B cell (primary cell): ENCODE results near the gene AOPEP. TPM values are rescaled to one million over a fixed set of nuclear protein-coding genes. Genes with fewer than 3 reads are reported as not detected.

ENCODE experiments used
- ATAC-seq: fragments of 200-7000 bp; cut with Tn5 transposase; one replicate; pipeline ENCODE4 v1.10.0; 2021; ENCODE audit warnings: low read depth, mild to moderate bottlenecking, moderate number of reproducible peaks, moderate library complexity
- CTCF ChIA-PET: fragments of 350-600 bp; sonication (Branson Sonifier 250); formaldehyde crosslinking; loops from one replicate; lab custom pipeline; 2021; ENCODE audit warnings: antibody characterized with exemption, inconsistent platforms; lab: Charles Lee
- POLR2A ChIA-PET: fragments of 350-600 bp; sonication (Branson Sonifier 250); formaldehyde crosslinking; loops from one replicate; lab custom pipeline; 2021; ENCODE audit warnings: antibody characterized with exemption; lab: Charles Lee
- DNase-seq: peaks from one replicate; pipeline ENCODE4 v3.0.0; 2013
- H2AFZ ChIP-seq: 2 replicates; pipeline ENCODE4 v1.6.1; 2012; ENCODE audit warnings: mild to moderate bottlenecking, low read depth, low read length; ENCODE audit not compliant: insufficient read depth, poor library complexity, severe bottlenecking
- H3K27ac ChIP-seq, 2 donors: 1 replicate in 1 of 2; 2 replicates in 1 of 2; pipeline ENCODE4 v1.5.1; 2012 to 2013; ENCODE audit warnings: low read length in 2 of 2, mild to moderate bottlenecking in 2 of 2, moderate library complexity in 1 of 2
- H3K27me3 ChIP-seq, 4 experiments: fragments of 200-600 bp in 1 of 4; sonication (generic) in 1 of 4; replicated peaks in 1 of 4; 1 replicate in 2 of 4; 2 replicates in 2 of 4; pipeline versions ENCODE4 v1.6.1 to v1.7.0; 2013 to 2016; ENCODE audit warnings: low read length in 3 of 4, mild to moderate bottlenecking in 2 of 4, mixed read lengths in 1 of 4, moderate library complexity in 1 of 4; ENCODE audit not compliant: insufficient read depth in 4 of 4, control insufficient read depth in 3 of 4; ENCODE audit errors: control extremely low read depth in 1 of 4
- H3K36me3 ChIP-seq, 2 experiments: replicated peaks in 1 of 2; 1 replicate in 1 of 2; 2 replicates in 1 of 2; pipeline versions ENCODE4 v1.6.1 to v1.7.1; 2013; ENCODE audit warnings: low read length in 1 of 2; ENCODE audit not compliant: insufficient read depth in 2 of 2, control insufficient read depth in 1 of 2; ENCODE audit errors: control extremely low read depth in 1 of 2, extremely low read depth in 1 of 2
- H3K4me1 ChIP-seq, 2 donors: fragments of 200-600 bp in 1 of 2; sonication (generic) in 1 of 2; 1 replicate in 1 of 2; 2 replicates in 1 of 2; pipeline versions ENCODE4 v1.5.1 to v1.6.1; 2013 to 2017; ENCODE audit warnings: low read length in 2 of 2; ENCODE audit not compliant: control insufficient read depth in 2 of 2, insufficient read depth in 2 of 2
- H3K4me2 ChIP-seq: replicated peaks from 2 replicates; pipeline ENCODE3; 2012; ENCODE audit warnings: mild to moderate bottlenecking, low read depth, low read length; ENCODE audit not compliant: poor library complexity, severe bottlenecking
- H3K4me3 ChIP-seq, 5 experiments: fragments of 200-600 bp in 1 of 5; sonication (generic) in 1 of 5; 1 replicate in 3 of 5; 2 replicates in 2 of 5; pipeline versions ENCODE4 v1.5.1 to v1.7.0; 2011 to 2016; ENCODE audit warnings: low read length in 4 of 5, mild to moderate bottlenecking in 4 of 5, low read depth in 2 of 5, control low read depth in 1 of 5, moderate library complexity in 1 of 5; ENCODE audit not compliant: insufficient read depth in 1 of 5; ENCODE audit errors: control extremely low read depth in 1 of 5, extremely low read depth in 1 of 5
- H3K79me2 ChIP-seq: fragments of 200-600 bp; sonication (generic); one replicate; pipeline ENCODE4 v1.6.0; 2016; ENCODE audit warnings: low read length; ENCODE audit not compliant: control insufficient read depth, insufficient read depth
- H3K9ac ChIP-seq: fragments of 200-600 bp; sonication (generic); 2 replicates; pipeline ENCODE4 v1.6.1; 2017; ENCODE audit warnings: mild to moderate bottlenecking, low read length, moderate library complexity
- H3K9me3 ChIP-seq, 3 donors: one replicate each; pipeline versions ENCODE4 v1.6.1 to v1.7.1; 2013; ENCODE audit warnings: low read length in 2 of 3; ENCODE audit not compliant: control insufficient read depth in 2 of 3, insufficient read depth in 1 of 3; ENCODE audit errors: control extremely low read depth in 1 of 3
- H4K20me1 ChIP-seq: 2 replicates; pipeline ENCODE4 v1.6.0; 2012; ENCODE audit warnings: mild to moderate bottlenecking, low read length; ENCODE audit not compliant: insufficient read depth, control insufficient read depth, poor library complexity, severe bottlenecking
- H3K27ac Mint-ChIP-seq: one replicate; pipeline ENCODE4 v1.8.0; 2021; ENCODE audit warnings: mixed read lengths
- H3K27me3 Mint-ChIP-seq: one replicate; pipeline ENCODE4 v1.8.0; 2021; ENCODE audit warnings: mixed read lengths
- H3K4me1 Mint-ChIP-seq: one replicate; pipeline ENCODE4 v1.8.0; 2021; ENCODE audit warnings: mixed read lengths
- H3K4me3 Mint-ChIP-seq: one replicate; pipeline ENCODE4 v1.8.0; 2021; ENCODE audit warnings: mixed read lengths
- H3K9me3 Mint-ChIP-seq: one replicate; pipeline ENCODE4 v1.8.0; 2022; ENCODE audit warnings: mixed read lengths; ENCODE audit not compliant: insufficient read depth
- CTCF ChIP-seq: fragments of 200-600 bp; IDR thresholded peaks from one replicate; pipeline ENCODE4 v1.8.0; 2022; ENCODE audit warnings: antibody characterized with exemption, mild to moderate bottlenecking
- EZH2 ChIP-seq: IDR thresholded peaks from 2 replicates; pipeline ENCODE4 v1.6.1; 2012; ENCODE audit warnings: borderline replicate concordance, low read depth, mild to moderate bottlenecking, moderate library complexity, low read length; ENCODE audit not compliant: insufficient read depth, poor library complexity, severe bottlenecking
- WGBS: methylation state at CpG from one replicate; pipeline ENCODE4 v1.1.5; 2013; ENCODE audit warnings: missing lambda C conversion rate; ENCODE audit not compliant: insufficient coverage; 5-methylcytosine and 5-hydroxymethylcytosine counted together
- intact Hi-C: fragments of 100-400 bp; cut with micrococcal nuclease; formaldehyde crosslinking; loops from one replicate; pipeline ENCODE4 v1.10.0; 2022
- polyA plus RNA-seq: library from polyadenylated mRNA; depleted of rRNA; stranded (reverse); fragments of >200 nt; gene quantifications from 2 replicates; pipeline ENCODE4 v1.2.3, GENCODE V29; 2012
- total RNA-seq, 2 donors: library from RNA; stranded (reverse); fragments of 120-200 nt in 1 of 2; gene quantifications; 1 replicate in 1 of 2; 2 replicates in 1 of 2; pipeline versions ENCODE4 v1.2.3 to v1.2.4, GENCODE V29; 2013 to 2022

AOPEP gene
- total and polyA plus RNA-seq, 2 donors (not counting 1 experiment from before 2014, with no cell fraction given): 5.1 to 35.8 TPM

- ChIA-PET POLR2A (interaction anchor here (0.7 kb wide), 1 partner anchor 719 kb away, joined by 3 read pairs; no protein-coding TSS in a partner anchor), CTCF (no interaction called here)
- Histone ChIP-seq H3K36me3 (no peaks in the 10 kb centered on the region), H3K4me1 (no peaks in the 10 kb centered on the region), H3K27ac (no peak overlapping the region), H3K79me2 (no peaks in the 10 kb centered on the region), H3K4me2 (no peak overlapping the region), H3K27me3 (no peaks in the 10 kb centered on the region), H2AFZ (no peak overlapping the region), H3K9me3 (no peaks in the 10 kb centered on the region), H4K20me1 (no peaks in the 10 kb centered on the region), H3K4me3 (no peak overlapping the region), H3K9ac (no peak overlapping the region)
- TF ChIP-seq EZH2 (no peak), CTCF (no peak)
- ATAC-seq: no peak
- 98% methylated on average over 4 of the region's 5 CpGs for WGBS
- Mint-ChIP-seq H3K27me3 (no peaks in the 10 kb centered on the region), H3K27ac (no peak overlapping the region), H3K4me3 (no peak overlapping the region), H3K9me3 (no peaks in the 10 kb centered on the region), H3K4me1 (no peaks in the 10 kb centered on the region)
- intact Hi-C loops: no loop called here
- no peak for DNase-seq
These were observed 205.2 kb downstream of the AOPEP start for GRCh38 chr9:94931740-94932139.

GRCh38 chr9:94932652-94933510, 206.4 kb downstream of the AOPEP start:
- H3K4me1 ChIP-seq: no peaks in the 10 kb centered on the region
- no peaks in the 10 kb centered on the region for H4K20me1 ChIP-seq
- H3K9ac ChIP-seq: no peak overlapping the region
- H3K36me3 ChIP-seq: peaks cover 0 to 2% of the 10 kb centered on the region in 2 experiments
- ChIA-PET POLR2A (no interaction called here), CTCF (no interaction called here)
- intact Hi-C loops: no loop called here
- H3K9me3 ChIP-seq: no peaks in the 10 kb centered on the region
- Mint-ChIP-seq H3K27me3 (no peaks in the 10 kb centered on the region), H3K4me3 (no peak overlapping the region), H3K9me3 (no peaks in the 10 kb centered on the region), H3K4me1 (no peaks in the 10 kb centered on the region), H3K27ac (no peak overlapping the region)
- no peaks in the 10 kb centered on the region for H3K27me3 ChIP-seq
- no peak overlapping the region for H3K4me3 ChIP-seq
- DNase-seq: no peak
- no peaks in the 10 kb centered on the region for H3K79me2 ChIP-seq
- no peak overlapping the region for H3K27ac ChIP-seq
- H2AFZ ChIP-seq: no peak overlapping the region
- H3K4me2 ChIP-seq: no peak overlapping the region
- ATAC-seq: no peak
- TF ChIP-seq CTCF (no peak), EZH2 (no peak)
- 93% methylated on average over 10 of the region's 12 CpGs for WGBS
